Measurements from ENCODE around the gene KDM2A.
A peak's percentile ranks its signal among the peaks of the same experiment; 100 is the strongest.

KDM2A gene

GRCh38 chr11:67118801-67119584 is at the start of gene KDM2A:
Gene KDM2A (plus strand): TSS chr11:67119263. CDS start chr11:67121317, 2,054 bp downstream.
- Mint-ChIP-seq H3K4me1 (peaks cover 31% of the 10 kb centered on the region), H3K4me3 (peak within 1 kb of the TSS; percentile 99), H3K9me3 (no peaks in the 10 kb centered on the region), H3K36me3 (ENCODE audit: insufficient read depth) (peaks cover 32% of the 10 kb centered on the region), H3K27me3 (no peaks in the 10 kb centered on the region), H3K27ac (ENCODE audit: low read depth) (peak within 1 kb of the TSS; percentile 86)
- DNase-seq (ENCODE audit: low spot score in 2 of 2) (peak; percentile 90 to 96), ATAC-seq (replicated peaks; ENCODE audit: extremely low read depth, poor library complexity, severe bottlenecking) (peak; percentile 82)

- H3K4me1 Mint-ChIP-seq = no peaks in the 10 kb centered on the region
- H3K9me3 Mint-ChIP-seq = no peaks in the 10 kb centered on the region
- H3K4me3 Mint-ChIP-seq = peak overlapping the region; percentile 43
- peaks cover 2% of the 10 kb centered on the region for H3K36me3 Mint-ChIP-seq (ENCODE audit: insufficient read depth)
- peak; percentile 50 to 58 for DNase-seq (ENCODE audit: low spot score in 2 of 2)
- no peaks in the 10 kb centered on the region for H3K27me3 Mint-ChIP-seq
- peak; percentile 67 for ATAC-seq (replicated peaks; ENCODE audit: extremely low read depth, poor library complexity, severe bottlenecking)
- H3K27ac Mint-ChIP-seq (ENCODE audit: low read depth) = no peak overlapping the region
Observed at GRCh38 chr11:67071420-67072284, 47.4 kb upstream of the KDM2A start.

- H3K4me1 Mint-ChIP-seq = no peaks in the 10 kb centered on the region
- peaks cover 2% of the 10 kb centered on the region for H3K36me3 Mint-ChIP-seq (ENCODE audit: insufficient read depth)
- no peak for ATAC-seq (replicated peaks; ENCODE audit: extremely low read depth, poor library complexity, severe bottlenecking)
- DNase-seq (ENCODE audit: low spot score in 2 of 2) = no peak
- no peaks in the 10 kb centered on the region for H3K9me3 Mint-ChIP-seq
- no peak overlapping the region for H3K4me3 Mint-ChIP-seq
- H3K27me3 Mint-ChIP-seq = no peaks in the 10 kb centered on the region
- no peak overlapping the region for H3K27ac Mint-ChIP-seq (ENCODE audit: low read depth)
Observed at GRCh38 chr11:67072295-67072694, 46.8 kb upstream of the KDM2A start.

- H3K4me3 Mint-ChIP-seq = no peak overlapping the region
- DNase-seq (ENCODE audit: low spot score in 2 of 2) (no peak), ATAC-seq (replicated peaks; ENCODE audit: extremely low read depth, poor library complexity, severe bottlenecking) (no peak)
- H3K9me3 Mint-ChIP-seq = no peaks in the 10 kb centered on the region
- H3K4me1 Mint-ChIP-seq = no peaks in the 10 kb centered on the region
- H3K27ac Mint-ChIP-seq (ENCODE audit: low read depth) = no peak overlapping the region
- H3K36me3 Mint-ChIP-seq (ENCODE audit: insufficient read depth) = peaks cover 2% of the 10 kb centered on the region
- H3K27me3 Mint-ChIP-seq = no peaks in the 10 kb centered on the region
Observed at GRCh38 chr11:67073908-67074307, 45.2 kb upstream of the KDM2A start.

- Mint-ChIP-seq H3K4me1 (no peaks in the 10 kb centered on the region), H3K27me3 (no peaks in the 10 kb centered on the region), H3K27ac (ENCODE audit: low read depth) (no peak overlapping the region), H3K4me3 (no peak overlapping the region), H3K36me3 (ENCODE audit: insufficient read depth) (peaks cover 2% of the 10 kb centered on the region), H3K9me3 (no peaks in the 10 kb centered on the region)
- ATAC-seq (replicated peaks; ENCODE audit: extremely low read depth, poor library complexity, severe bottlenecking) (no peak), DNase-seq (ENCODE audit: low spot score in 2 of 2) (no peak)
Observed at GRCh38 chr11:67076202-67076601, 42.9 kb upstream of the KDM2A start.

GRCh38 chr11:67079065-67079705 is 39.9 kb upstream of the KDM2A start:
- no peak for DNase-seq (ENCODE audit: low spot score in 2 of 2)
- H3K9me3 Mint-ChIP-seq = no peaks in the 10 kb centered on the region
- no peak for ATAC-seq (replicated peaks; ENCODE audit: extremely low read depth, poor library complexity, severe bottlenecking)
- no peaks in the 10 kb centered on the region for H3K27me3 Mint-ChIP-seq
- no peak overlapping the region for H3K27ac Mint-ChIP-seq (ENCODE audit: low read depth)
- H3K36me3 Mint-ChIP-seq (ENCODE audit: insufficient read depth) = peaks cover 2% of the 10 kb centered on the region
- peaks cover 6% of the 10 kb centered on the region for H3K4me1 Mint-ChIP-seq
- H3K4me3 Mint-ChIP-seq = no peak overlapping the region

GRCh38 chr11:67082071-67082791 is 36.8 kb upstream of the KDM2A start:
- Mint-ChIP-seq H3K9me3 (no peaks in the 10 kb centered on the region), H3K27ac (ENCODE audit: low read depth) (no peak overlapping the region), H3K4me1 (peaks cover 6% of the 10 kb centered on the region), H3K4me3 (peak overlapping the region; percentile 20), H3K27me3 (no peaks in the 10 kb centered on the region), H3K36me3 (ENCODE audit: insufficient read depth) (peaks cover 2% of the 10 kb centered on the region)
- DNase-seq (ENCODE audit: low spot score in 2 of 2) (no peak), ATAC-seq (replicated peaks; ENCODE audit: extremely low read depth, poor library complexity, severe bottlenecking) (no peak)

GRCh38 chr11:67083786-67084366 is 35.2 kb upstream of the KDM2A start:
- DNase-seq (ENCODE audit: low spot score in 2 of 2) (no peak), ATAC-seq (replicated peaks; ENCODE audit: extremely low read depth, poor library complexity, severe bottlenecking) (no peak)
- H3K36me3 Mint-ChIP-seq (ENCODE audit: insufficient read depth) = peaks cover 2% of the 10 kb centered on the region
- H3K4me3 Mint-ChIP-seq = no peak overlapping the region
- H3K27ac Mint-ChIP-seq (ENCODE audit: low read depth) = no peak overlapping the region
- H3K9me3 Mint-ChIP-seq = no peaks in the 10 kb centered on the region
- no peaks in the 10 kb centered on the region for H3K27me3 Mint-ChIP-seq
- H3K4me1 Mint-ChIP-seq = peaks cover 6% of the 10 kb centered on the region

GRCh38 chr11:67085617-67086016 is 33.4 kb upstream of the KDM2A start:
- DNase-seq (ENCODE audit: low spot score in 2 of 2) (no peak), ATAC-seq (replicated peaks; ENCODE audit: extremely low read depth, poor library complexity, severe bottlenecking) (no peak)
- peaks cover 6% of the 10 kb centered on the region for H3K4me1 Mint-ChIP-seq
- no peaks in the 10 kb centered on the region for H3K9me3 Mint-ChIP-seq
- H3K4me3 Mint-ChIP-seq = no peak overlapping the region
- peaks cover 2% of the 10 kb centered on the region for H3K36me3 Mint-ChIP-seq (ENCODE audit: insufficient read depth)
- H3K27ac Mint-ChIP-seq (ENCODE audit: low read depth) = no peak overlapping the region
- no peaks in the 10 kb centered on the region for H3K27me3 Mint-ChIP-seq

- Mint-ChIP-seq H3K4me1 (no peaks in the 10 kb centered on the region), H3K4me3 (no peak overlapping the region), H3K27ac (ENCODE audit: low read depth) (no peak overlapping the region), H3K9me3 (no peaks in the 10 kb centered on the region), H3K27me3 (no peaks in the 10 kb centered on the region), H3K36me3 (ENCODE audit: insufficient read depth) (no peaks in the 10 kb centered on the region)
- ATAC-seq (replicated peaks; ENCODE audit: extremely low read depth, poor library complexity, severe bottlenecking) = no peak
- no peak for DNase-seq (ENCODE audit: low spot score in 2 of 2)
Observed at GRCh38 chr11:67090717-67091116, 28.3 kb upstream of the KDM2A start.

- Mint-ChIP-seq H3K27ac (ENCODE audit: low read depth) (no peak overlapping the region), H3K9me3 (no peaks in the 10 kb centered on the region), H3K36me3 (ENCODE audit: insufficient read depth) (no peaks in the 10 kb centered on the region), H3K4me3 (no peak overlapping the region), H3K27me3 (no peaks in the 10 kb centered on the region), H3K4me1 (peaks cover 5% of the 10 kb centered on the region)
- ATAC-seq (replicated peaks; ENCODE audit: extremely low read depth, poor library complexity, severe bottlenecking) (no peak), DNase-seq (ENCODE audit: low spot score in 2 of 2) (no peak)
Observed at GRCh38 chr11:67095214-67095507, 23.9 kb upstream of the KDM2A start.

Measured in central memory CD8-positive, alpha-beta T cell (primary cell).